SK-N-SH (cell line): ENCODE data around the gene MAP3K5. TPM values are rescaled to one million over a fixed set of nuclear protein-coding genes. Genes with fewer than 3 reads are reported as not detected.

Experiments
- CTCF ChIA-PET: fragments of 300-600, 350-600 bp; formaldehyde crosslinking; extraction: SDS; loops from one replicate; lab custom pipeline; 2021; lab: Yijun Ruan, JAX
- POLR2A ChIA-PET: fragments of 350-600 bp; sonication (Branson Sonifier 250); formaldehyde crosslinking; extraction: SDS; loops from one replicate; lab custom pipeline; 2020; ENCODE audit warnings: antibody characterized with exemption, inconsistent platforms; lab: Yijun Ruan, JAX
- DNase-seq: peaks from one replicate; pipeline ENCODE4 v3.0.0; 2012
- H2AFZ ChIP-seq: fragments of 200-600 bp; sonication (generic); 2 replicates; pipeline ENCODE4 v1.8.1; 2016; ENCODE audit warnings: antibody characterized with exemption, mild to moderate bottlenecking, low read depth
- H3F3A ChIP-seq: fragments of 200-600 bp; sonication (generic); replicated peaks from 2 replicates; pipeline ENCODE3; 2016; ENCODE audit warnings: antibody characterized with exemption, mild to moderate bottlenecking; ENCODE audit not compliant: insufficient read depth
- H3K27ac ChIP-seq, 2 experiments: fragments of 200-500 bp in 1 of 2; fragments of 200-600 bp in 1 of 2; sonication (Bioruptor generic) in 1 of 2; sonication (generic), shearing (Covaris generic) in 1 of 2; 2 replicates each; pipeline versions ENCODE4 v1.5.1 to v1.6.1; 2014 to 2016; ENCODE audit warnings: low read depth in 2 of 2, inconsistent platforms in 1 of 2, low read length in 1 of 2, mild to moderate bottlenecking in 1 of 2, mixed read lengths in 1 of 2
- H3K27me3 ChIP-seq: fragments of 200-600 bp; sonication (generic), shearing (Covaris generic); 2 replicates; pipeline ENCODE4 v1.6.1; 2016; ENCODE audit warnings: mixed run types; ENCODE audit not compliant: insufficient read depth
- H3K36me3 ChIP-seq, 2 experiments: fragments of 200-500 bp in 1 of 2; fragments of 200-600 bp in 1 of 2; sonication (Bioruptor generic) in 1 of 2; sonication (generic) in 1 of 2; replicated peaks in 1 of 2; 2 replicates each; pipeline versions ENCODE3 to v1.5.1; 2014 to 2016; ENCODE audit warnings: low read length in 1 of 2, mild to moderate bottlenecking in 1 of 2; ENCODE audit not compliant: insufficient read depth in 2 of 2, control insufficient read depth in 1 of 2
- H3K4me1 ChIP-seq, 2 experiments: fragments of 200-500 bp in 1 of 2; fragments of 200-600 bp in 1 of 2; sonication (Bioruptor generic) in 1 of 2; sonication (generic), shearing (Covaris generic) in 1 of 2; 2 replicates each; pipeline versions ENCODE4 v1.5.1 to v1.6.1; 2014 to 2016; ENCODE audit warnings: low read depth in 1 of 2, low read length in 1 of 2, mixed run types in 1 of 2; ENCODE audit not compliant: insufficient read depth in 2 of 2, control insufficient read depth in 1 of 2
- H3K4me2 ChIP-seq: fragments of 200-600 bp; sonication (generic), shearing (Covaris generic); 2 replicates; pipeline ENCODE4 v1.6.1; 2017; ENCODE audit warnings: mixed run types
- H3K4me3 ChIP-seq, 2 experiments: fragments of 200-500 bp in 1 of 2; fragments of 200-600 bp in 1 of 2; sonication (Bioruptor generic) in 1 of 2; sonication (generic), shearing (Covaris generic) in 1 of 2; 2 replicates each; pipeline versions ENCODE4 v1.5.1 to v1.8.1; 2014 to 2016; ENCODE audit warnings: low read depth in 2 of 2, inconsistent platforms in 1 of 2, low read length in 1 of 2, mild to moderate bottlenecking in 1 of 2, mixed read lengths in 1 of 2, moderate library complexity in 1 of 2
- H3K79me2 ChIP-seq: fragments of 200-600 bp; sonication (generic); 2 replicates; pipeline ENCODE4 v1.8.1; 2017; ENCODE audit warnings: mild to moderate bottlenecking; ENCODE audit not compliant: insufficient read depth
- H3K9ac ChIP-seq: fragments of 200-600 bp; sonication (generic); 2 replicates; pipeline ENCODE4 v1.6.1; 2017; ENCODE audit warnings: mixed run types
- H3K9me2 ChIP-seq: fragments of 200-600 bp; sonication (generic); 2 replicates; pipeline ENCODE4 v1.6.1; 2017; ENCODE audit warnings: mixed run types
- H3K9me3 ChIP-seq: fragments of 200-600 bp; sonication (generic); 2 replicates; pipeline ENCODE4 v1.6.1; 2017; ENCODE audit warnings: mixed run types, mild to moderate bottlenecking, moderate library complexity
- H4K20me1 ChIP-seq: fragments of 200-600 bp; sonication (generic); 2 replicates; pipeline ENCODE4 v1.6.1; 2017; ENCODE audit warnings: mild to moderate bottlenecking, mixed run types; ENCODE audit not compliant: insufficient read depth
- CHD2 ChIP-seq: fragments of 150-350 bp; IDR thresholded peaks from 2 replicates; pipeline ENCODE4 v1.6.1; 2018; ENCODE audit warnings: low read length; ENCODE audit not compliant: partially characterized antibody
- CTCF ChIP-seq: fragments of 200-600 bp; sonication (generic); IDR thresholded peaks from 2 replicates; pipeline ENCODE4 v1.6.1; 2017; ENCODE audit warnings: antibody characterized with exemption, mild to moderate bottlenecking, moderate library complexity
- EP300 ChIP-seq, 2 experiments: IDR thresholded peaks; 2 replicates each; pipeline versions ENCODE4 v1.4.0 to v1.6.1; 2012; ENCODE audit warnings: borderline replicate concordance in 1 of 2, low read depth in 1 of 2, low read length in 1 of 2
- FOXJ3 ChIP-seq: sonication (generic); formaldehyde crosslinking; IDR thresholded peaks from 2 replicates; pipeline ENCODE4 v1.5.1; 2020; ENCODE audit warnings: mild to moderate bottlenecking, missing genetic modification reagents
- FOXM1 ChIP-seq: IDR thresholded peaks from 2 replicates; pipeline ENCODE4 v1.4.0; 2012; ENCODE audit warnings: low read depth, mild to moderate bottlenecking
- GATA2 ChIP-seq: sonication (generic); formaldehyde crosslinking; IDR thresholded peaks from 2 replicates; pipeline ENCODE4 v1.5.0; 2020; ENCODE audit warnings: mild to moderate bottlenecking, missing genetic modification reagents
- IRF3 ChIP-seq: fragments of 150-350 bp; IDR thresholded peaks from 2 replicates; pipeline ENCODE4 v1.6.1; 2016; ENCODE audit warnings: mild to moderate bottlenecking, low read depth, low read length
- MAX ChIP-seq: IDR thresholded peaks from 2 replicates; pipeline ENCODE4 v1.4.0; 2012; ENCODE audit warnings: low read depth
- MEF2A ChIP-seq: IDR thresholded peaks from 2 replicates; pipeline ENCODE4 v1.4.0; 2012; ENCODE audit warnings: low read depth, borderline replicate concordance
- NFIC ChIP-seq: IDR thresholded peaks from 2 replicates; pipeline ENCODE4 v1.4.0; 2012; ENCODE audit warnings: borderline replicate concordance
- REST ChIP-seq: IDR thresholded peaks from 2 replicates; pipeline ENCODE4 v1.6.1; 2012; ENCODE audit warnings: mild to moderate bottlenecking, low read depth, low read length, moderate library complexity
- RFX5 ChIP-seq: IDR thresholded peaks from 2 replicates; pipeline ENCODE4 v1.6.1; 2012; ENCODE audit warnings: mild to moderate bottlenecking, improper control_type of control experiment, low read length
- RXRA ChIP-seq: IDR thresholded peaks from 2 replicates; pipeline ENCODE4 v1.4.0; 2012; ENCODE audit warnings: low read depth, mild to moderate bottlenecking, borderline replicate concordance
- SIN3A ChIP-seq: IDR thresholded peaks from 2 replicates; pipeline ENCODE4 v1.6.1; 2012; ENCODE audit warnings: low read depth, mild to moderate bottlenecking, low read length, moderate library complexity, borderline replicate concordance
- TCF12 ChIP-seq: IDR thresholded peaks from 2 replicates; pipeline ENCODE4 v1.4.0; 2012
- USF2 ChIP-seq: fragments of 150-350 bp; IDR thresholded peaks from 2 replicates; pipeline ENCODE4 v1.6.1; 2017; ENCODE audit warnings: antibody characterized with exemption, low read length, low read depth, borderline replicate concordance
- YY1 ChIP-seq: IDR thresholded peaks from 2 replicates; pipeline ENCODE4 v1.4.0; 2012; ENCODE audit warnings: low read depth, mild to moderate bottlenecking
- WGBS: methylation state at CpG from one replicate; pipeline ENCODE4 v1.1.6; 2017; ENCODE audit warnings: low lambda C conversion rate; 5-methylcytosine and 5-hydroxymethylcytosine counted together
- polyA plus RNA-seq, 3 experiments: library from polyadenylated mRNA; depleted of rRNA; stranded (reverse); fragments of >200 nt; gene quantifications; 2 replicates each; pipeline ENCODE4 v1.2.3, GENCODE V29; 2012

The MAP3K5 gene
- polyA plus RNA-seq, 1 of the 3 experiments (the other 2 are of a cell fraction) = 1.4 TPM

GRCh38 chr6:136793363-136793762 lies 1.1 kb upstream of the MAP3K5 start (continued):
- TF ChIP-seq IRF3 (no peak), CTCF (no peak), MEF2A (no peak), FOXJ3 (CRISPR knock-in tag) (no peak), CHD2 (no peak), EP300 (IDR thresholded peaks at IDR 0.05; ENCODE audit: borderline replicate concordance in 1 of 2, low read depth in 1 of 2, low read length in 1 of 2) (no peak), RXRA (no peak), SIN3A (no peak), FOXM1 (no peak), NFIC (no peak), RFX5 (no peak)
- TF ChIP-seq, all 33 proteins: peak for 0

- Histone ChIP-seq H3F3A (peaks cover 12% of the 10 kb centered on the region), H3K4me1 (peaks cover 5 to 6% of the 10 kb centered on the region in 2 experiments; a peak in 2 of 4 replicates), H3K27me3 (no peaks in the 10 kb centered on the region), H3K4me3 (peak overlapping the region; percentile 74 to 81), H3K4me2 (peak overlapping the region; percentile 80), H3K79me2 (peaks cover 41% of the 10 kb centered on the region), H3K27ac (peak overlapping the region; percentile 70 to 92; a peak in 2 of 4 replicates), H2AFZ (peak overlapping the region; percentile 99; the same call in 1 of the 2 replicates), H3K9me2 (no peaks in the 10 kb centered on the region), H4K20me1 (no peaks in the 10 kb centered on the region), H3K36me3 (no peaks in the 10 kb centered on the region), H3K9ac (peak overlapping the region; percentile 95), H3K9me3 (no peaks in the 10 kb centered on the region)
- no CpG with 5 or more reads among the region's 46 CpGs for WGBS
- ChIA-PET POLR2A (interaction anchor here (0.6 to 2.6 kb wide), 14 partner anchors 30 to 1341 kb away, joined by 3 to 40 read pairs (median 5); partner anchors contain the start of genes BCLAF1, PEX7 and SLC35D3), CTCF (interaction anchor here (0.6 to 11.4 kb wide), 103 partner anchors 8 to 663 kb away, joined by 3 to 214 read pairs (median 5); partner anchors contain the start of genes BCLAF1, MAP7, PEX7 and SLC35D3)
- no peak for DNase-seq
- TF ChIP-seq CTCF (no peak), MAX (no peak), IRF3 (no peak), REST (no peak), RFX5 (no peak), TCF12 (no peak), FOXJ3 (CRISPR knock-in tag) (no peak), GATA2 (CRISPR knock-in tag) (no peak), YY1 (no peak), USF2 (no peak)
Measured at GRCh38 chr6:136792095-136792409, 225 bp downstream of the MAP3K5 start.
